Tibial nerve (tissue), 4 donors: ENCODE data around the gene KRTAP5-5. TPM values are rescaled to one million over a fixed set of nuclear protein-coding genes. Genes with fewer than 3 reads are reported as not detected.

Source experiments
- DNase-seq, 2 donors: peaks; one replicate each; pipeline ENCODE4 v3.0.0-alpha.2; 2019; ENCODE audit warnings: low spot score in 2 of 2
- H3K27ac ChIP-seq, 4 donors: fragments of 200-600 bp; sonication (generic) in 3 of 4; one replicate each; pipeline ENCODE4 v1.5.1; 2017 to 2019; ENCODE audit warnings: mild to moderate bottlenecking in 1 of 4
- H3K27me3 ChIP-seq, 2 donors: fragments of 200-600 bp; sonication (generic) in 1 of 2; one replicate each; pipeline versions ENCODE4 v1.5.1 to v1.6.0; 2017 to 2019
- H3K36me3 ChIP-seq, 3 donors: fragments of 200-600 bp; sonication (generic); one replicate each; pipeline ENCODE4 v1.5.1; 2018 to 2019
- H3K4me1 ChIP-seq, 4 donors: fragments of 200-600 bp; sonication (generic) in 3 of 4; one replicate each; pipeline ENCODE4 v1.5.1; 2017 to 2019
- H3K4me3 ChIP-seq, 4 donors: fragments of 200-600 bp; sonication (generic) in 3 of 4; one replicate each; pipeline ENCODE4 v1.5.1; 2017 to 2019; ENCODE audit warnings: mild to moderate bottlenecking in 1 of 4, moderate library complexity in 1 of 4
- H3K9me3 ChIP-seq, 4 donors: fragments of 200-600 bp; sonication (generic) in 3 of 4; one replicate each; pipeline ENCODE4 v1.5.1; 2017 to 2019
- CTCF ChIP-seq, 5 experiments: fragments of 200-600 bp in 3 of 5; fragments of 450-650 bp in 2 of 5; sonication (generic) in 3 of 5; IDR thresholded peaks; one replicate each; pipeline ENCODE4 v1.5.1; 2016 to 2019; ENCODE audit warnings: antibody characterized with exemption in 5 of 5, mild to moderate bottlenecking in 3 of 5, moderate library complexity in 2 of 5
- EP300 ChIP-seq, 2 donors: sonication (generic); formaldehyde crosslinking; IDR thresholded peaks; one replicate each; pipeline ENCODE4 v1.6.1; 2017; ENCODE audit warnings: antibody characterized with exemption in 2 of 2, mild to moderate bottlenecking in 1 of 2
- POLR2A ChIP-seq, 2 donors: fragments of 450-650 bp; IDR thresholded peaks; one replicate each; pipeline ENCODE4 v1.6.1; 2017; ENCODE audit warnings: antibody characterized with exemption in 2 of 2, mild to moderate bottlenecking in 2 of 2, moderate library complexity in 2 of 2
- WGBS, 2 donors: methylation state at CpG; one replicate each; pipeline ENCODE4 v1.1.5; 2018; 5-methylcytosine and 5-hydroxymethylcytosine counted together
- total RNA-seq, 4 donors: library from RNA; depleted of rRNA; stranded (reverse); fragments of >200 nt; gene quantifications; one replicate each; pipeline ENCODE4 v1.1.0, GENCODE V29; 2016

Gene KRTAP5-5
- total RNA-seq, 4 donors from 2014 or later, result not detected

GRCh38 chr11:1670905-1671371 is 41.4 kb downstream of the KRTAP5-5 start:
- DNase-seq, result no peak
- H3K9me3 ChIP-seq, result no peaks in the 10 kb centered on the region
- H3K4me1 ChIP-seq, result no peaks in the 10 kb centered on the region
- 78 to 83% methylated on average over 11 of the region's 11 CpGs for WGBS, 2 donors
- H3K27me3 ChIP-seq, result peaks cover 0 to 51% of the 10 kb centered on the region in 2 donors
- H3K4me3 ChIP-seq, result no peak overlapping the region
- TF ChIP-seq CTCF (IDR thresholded peaks at IDR 0.05) (no peak), EP300 (IDR thresholded peaks at IDR 0.05) (no peak), POLR2A (IDR thresholded peaks at IDR 0.05) (no peak)
- no peaks in the 10 kb centered on the region for H3K36me3 ChIP-seq
- no peak overlapping the region for H3K27ac ChIP-seq

- TF ChIP-seq EP300 (IDR thresholded peaks at IDR 0.05), result no peak
- TF ChIP-seq CTCF (IDR thresholded peaks at IDR 0.05), result no peak
- TF ChIP-seq POLR2A (IDR thresholded peaks at IDR 0.05), result no peak
- H3K4me3 ChIP-seq, result no peak overlapping the region
- H3K27ac ChIP-seq, result no peak overlapping the region
- 75 to 82% methylated on average over 11 of the region's 11 CpGs for WGBS, 2 donors
- peaks cover 0 to 58% of the 10 kb centered on the region in 2 donors for H3K27me3 ChIP-seq
- H3K4me1 ChIP-seq, result no peaks in the 10 kb centered on the region
- no peak for DNase-seq
- no peaks in the 10 kb centered on the region for H3K36me3 ChIP-seq
- no peaks in the 10 kb centered on the region for H3K9me3 ChIP-seq
Observed at GRCh38 chr11:1671658-1672057, 42.1 kb downstream of the KRTAP5-5 start.

- Histone ChIP-seq H3K9me3 (no peaks in the 10 kb centered on the region), H3K4me3 (no peak overlapping the region), H3K4me1 (no peaks in the 10 kb centered on the region), H3K27me3 (peaks cover 0 to 62% of the 10 kb centered on the region in 2 donors), H3K36me3 (no peaks in the 10 kb centered on the region), H3K27ac (no peak overlapping the region)
- TF ChIP-seq POLR2A (IDR thresholded peaks at IDR 0.05) (no peak), CTCF (IDR thresholded peaks at IDR 0.05) (no peak), EP300 (IDR thresholded peaks at IDR 0.05) (no peak)
- WGBS, 2 donors, result 77 to 78% methylated on average over 15 of the region's 15 CpGs
- DNase-seq, result no peak
Observed at GRCh38 chr11:1672613-1673350, 43.2 kb downstream of the KRTAP5-5 start.

GRCh38 chr11:1673446-1674172 is 44.0 kb downstream of the KRTAP5-5 start:
- no peak for DNase-seq
- Histone ChIP-seq H3K36me3 (no peaks in the 10 kb centered on the region), H3K27me3 (peaks cover 0 to 62% of the 10 kb centered on the region in 2 donors), H3K27ac (no peak overlapping the region), H3K9me3 (no peaks in the 10 kb centered on the region), H3K4me3 (no peak overlapping the region), H3K4me1 (no peaks in the 10 kb centered on the region)
- TF ChIP-seq POLR2A (IDR thresholded peaks at IDR 0.05) (no peak), EP300 (IDR thresholded peaks at IDR 0.05) (no peak), CTCF (IDR thresholded peaks at IDR 0.05) (no peak)
- 65 to 67% methylated on average over 11 of the region's 11 CpGs for WGBS, 2 donors
